ENCODE data around the gene TCF20. TPM values are rescaled to one million over a fixed set of nuclear protein-coding genes. Genes with fewer than 3 reads are reported as not detected.

Gene TCF20
- total and polyA plus RNA-seq, 2 donors (not counting 1 experiment from before 2014, with no cell fraction given), result 16.4 to 81.3 TPM

GRCh38 chr22:42236848-42237247 lies 33.6 kb downstream of the TCF20 start:
- no peak for TF ChIP-seq CTCF (IDR thresholded peaks at IDR 0.05)
- no peak for TF ChIP-seq EZH2 (IDR thresholded peaks at IDR 0.05; ENCODE audit: borderline replicate concordance, insufficient read depth, low read depth, low read length, poor library complexity, severe bottlenecking)
- Histone ChIP-seq H3K27ac (ENCODE audit: low read length in 2 of 2) (no peak overlapping the region), H3K27me3 (replicated peaks in 1 of 4; ENCODE audit: control extremely low read depth in 1 of 4, control insufficient read depth in 3 of 4, insufficient read depth in 4 of 4, low read length in 3 of 4) (no peaks in the 10 kb centered on the region), H3K9ac (ENCODE audit: low read length) (no peak overlapping the region), H4K20me1 (ENCODE audit: control insufficient read depth, insufficient read depth, low read length, poor library complexity, severe bottlenecking) (peaks cover 88% of the 10 kb centered on the region), H2AFZ (ENCODE audit: insufficient read depth, low read depth, low read length, poor library complexity, severe bottlenecking) (no peak overlapping the region), H3K36me3 (replicated peaks in 1 of 2; ENCODE audit: control extremely low read depth in 1 of 2, control insufficient read depth in 1 of 2, extremely low read depth in 1 of 2, insufficient read depth in 2 of 2, low read length in 1 of 2) (peaks cover 0 to 3% of the 10 kb centered on the region in 2 experiments), H3K9me3 (ENCODE audit: control extremely low read depth in 1 of 3, control insufficient read depth in 2 of 3, insufficient read depth in 1 of 3, low read length in 2 of 3) (peaks cover 2 to 5% (median 4%) of the 10 kb centered on the region in 3 donors), H3K4me2 (replicated peaks; ENCODE audit: low read depth, low read length, poor library complexity, severe bottlenecking) (no peak overlapping the region), H3K79me2 (ENCODE audit: control insufficient read depth, insufficient read depth, low read length) (peaks cover 99% of the 10 kb centered on the region), H3K4me3 (ENCODE audit: control extremely low read depth in 1 of 5, extremely low read depth in 1 of 5, insufficient read depth in 1 of 5, low read depth in 2 of 5, low read length in 4 of 5) (no peak overlapping the region), H3K4me1 (ENCODE audit: control insufficient read depth in 2 of 2, insufficient read depth in 2 of 2, low read length in 2 of 2) (no peaks in the 10 kb centered on the region)
- ATAC-seq (ENCODE audit: low read depth) (no peak), DNase-seq (no peak)
- no peaks in the 10 kb centered on the region for H3K9me3 Mint-ChIP-seq (ENCODE audit: insufficient read depth)
- ChIA-PET CTCF (no interaction called here), POLR2A (no interaction called here)
- H3K27me3 Mint-ChIP-seq, result no peaks in the 10 kb centered on the region
- peaks cover 46% of the 10 kb centered on the region for H3K4me1 Mint-ChIP-seq
- intact Hi-C loops (cut with micrococcal nuclease), result no loop called here
- no peak overlapping the region for H3K27ac Mint-ChIP-seq
- H3K4me3 Mint-ChIP-seq, result no peak overlapping the region
- WGBS (ENCODE audit: insufficient coverage), result 100% methylated on average over 2 of the region's 6 CpGs

- H4K20me1 ChIP-seq (ENCODE audit: control insufficient read depth, insufficient read depth, low read length, poor library complexity, severe bottlenecking), result peaks cover 88% of the 10 kb centered on the region
- Mint-ChIP-seq H3K4me1 (peaks cover 43% of the 10 kb centered on the region), H3K27ac (no peak overlapping the region)
Measured at GRCh38 chr22:42236268-42236667, 34.2 kb downstream of the TCF20 start.

More at GRCh38 chr22:42236268-42236667, 34.2 kb downstream of the TCF20 start:
- CTCF ChIA-PET, result no interaction called here
- Mint-ChIP-seq H3K9me3 (ENCODE audit: insufficient read depth) (no peaks in the 10 kb centered on the region), H3K4me3 (no peak overlapping the region), H3K27me3 (no peaks in the 10 kb centered on the region)
- no peak for DNase-seq
- H3K4me1 ChIP-seq (ENCODE audit: control insufficient read depth in 2 of 2, insufficient read depth in 2 of 2, low read length in 2 of 2), result no peaks in the 10 kb centered on the region
- H3K79me2 ChIP-seq (ENCODE audit: control insufficient read depth, insufficient read depth, low read length), result peaks cover 99% of the 10 kb centered on the region
- no peak overlapping the region for H3K9ac ChIP-seq (ENCODE audit: low read length)
- TF ChIP-seq CTCF (IDR thresholded peaks at IDR 0.05) (no peak), EZH2 (IDR thresholded peaks at IDR 0.05; ENCODE audit: borderline replicate concordance, insufficient read depth, low read depth, low read length, poor library complexity, severe bottlenecking) (no peak)
- no peaks in the 10 kb centered on the region for H3K27me3 ChIP-seq (replicated peaks in 1 of 4; ENCODE audit: control extremely low read depth in 1 of 4, control insufficient read depth in 3 of 4, insufficient read depth in 4 of 4, low read length in 3 of 4)
- H3K4me2 ChIP-seq (replicated peaks; ENCODE audit: low read depth, low read length, poor library complexity, severe bottlenecking), result no peak overlapping the region
- H3K27ac ChIP-seq (ENCODE audit: low read length in 2 of 2), result no peak overlapping the region
- intact Hi-C loops (cut with micrococcal nuclease), result no loop called here
- 100% methylated on average over 4 of the region's 4 CpGs for WGBS (ENCODE audit: insufficient coverage)
- H3K36me3 ChIP-seq (replicated peaks in 1 of 2; ENCODE audit: control extremely low read depth in 1 of 2, control insufficient read depth in 1 of 2, extremely low read depth in 1 of 2, insufficient read depth in 2 of 2, low read length in 1 of 2), result peaks cover 0 to 3% of the 10 kb centered on the region in 2 experiments
- no peak overlapping the region for H2AFZ ChIP-seq (ENCODE audit: insufficient read depth, low read depth, low read length, poor library complexity, severe bottlenecking)
- peaks cover 2 to 5% (median 4%) of the 10 kb centered on the region in 3 donors for H3K9me3 ChIP-seq (ENCODE audit: control extremely low read depth in 1 of 3, control insufficient read depth in 2 of 3, insufficient read depth in 1 of 3, low read length in 2 of 3)
- no peak overlapping the region for H3K4me3 ChIP-seq (ENCODE audit: control extremely low read depth in 1 of 5, extremely low read depth in 1 of 5, insufficient read depth in 1 of 5, low read depth in 2 of 5, low read length in 4 of 5)
- POLR2A ChIA-PET, result no interaction called here
- no peak for ATAC-seq (ENCODE audit: low read depth)

Data from B cell (primary cell).